GM18502 (cell line): ENCODE measurements around the gene YARS1.

ENCODE experiments used
- ATAC-seq: cut with Tn5 transposase; IDR thresholded peaks from one replicate; pipeline ENCODE4 v1.9.1; 2021; ENCODE audit warnings: mild to moderate bottlenecking; ENCODE audit not compliant: unreplicated experiment, poor library complexity

The YARS1 gene

DNA sequence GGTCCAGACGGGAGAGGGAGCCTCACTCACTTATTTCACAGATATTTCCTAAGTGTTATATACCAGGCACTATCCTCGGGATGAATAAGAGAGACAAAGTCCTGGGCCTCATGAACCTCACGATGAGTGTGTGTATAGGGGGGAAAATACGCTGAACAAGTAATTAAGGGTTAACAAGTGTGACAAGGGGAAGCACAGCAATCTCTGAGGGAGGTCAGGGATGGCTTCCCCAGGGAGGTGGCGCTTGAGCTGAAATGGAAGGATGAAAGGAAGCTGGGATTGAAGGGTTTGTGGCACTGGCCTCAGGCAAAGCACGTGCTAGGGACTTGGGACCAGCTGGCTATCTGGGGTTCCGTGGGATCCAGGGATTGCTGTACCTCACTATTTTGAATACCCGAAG is 68.2 kb downstream of the YARS1 start:
- ATAC-seq, result no peak

DNA sequence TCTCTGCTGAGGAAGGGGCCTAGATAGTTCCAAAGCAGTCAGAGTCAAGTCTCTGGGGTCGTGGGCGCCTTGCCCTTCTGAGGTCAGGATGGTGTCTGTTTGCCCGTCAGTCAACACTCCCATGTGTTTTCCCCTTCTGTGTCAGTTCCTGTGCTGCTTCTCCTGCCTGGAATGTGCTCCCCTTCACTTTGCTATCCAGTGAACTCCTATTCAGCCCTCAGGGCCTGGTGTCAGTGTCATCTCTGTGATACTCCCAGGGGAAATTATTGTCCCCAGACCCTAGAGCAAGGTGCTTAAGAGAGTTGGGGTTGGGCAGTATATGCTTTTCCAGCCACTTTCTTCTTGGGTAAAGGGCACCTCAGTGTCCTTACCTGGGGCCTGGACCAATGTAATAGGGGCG is 68.8 kb downstream of the YARS1 start:
- ATAC-seq, result no peak

DNA sequence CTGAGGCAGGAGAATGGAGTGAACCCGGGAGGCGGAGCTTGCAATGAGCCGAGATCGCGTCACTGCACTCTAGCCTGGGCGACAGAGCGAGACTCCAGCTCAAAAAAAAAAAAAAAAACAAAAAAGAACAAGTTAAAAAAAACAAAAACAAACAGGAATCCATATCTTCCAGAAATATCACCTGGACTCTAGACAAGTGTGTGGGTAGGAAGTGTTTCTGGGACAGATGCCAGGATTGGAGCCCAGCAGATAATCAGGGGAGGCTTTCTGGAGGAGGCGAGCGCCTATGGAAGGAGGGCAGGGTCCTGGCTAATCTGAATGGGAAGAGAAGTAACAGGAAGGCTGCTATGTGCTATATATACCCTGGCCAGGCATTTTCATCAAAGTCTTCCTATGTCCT is 71.0 kb downstream of the YARS1 start:
- ATAC-seq, result no peak

DNA sequence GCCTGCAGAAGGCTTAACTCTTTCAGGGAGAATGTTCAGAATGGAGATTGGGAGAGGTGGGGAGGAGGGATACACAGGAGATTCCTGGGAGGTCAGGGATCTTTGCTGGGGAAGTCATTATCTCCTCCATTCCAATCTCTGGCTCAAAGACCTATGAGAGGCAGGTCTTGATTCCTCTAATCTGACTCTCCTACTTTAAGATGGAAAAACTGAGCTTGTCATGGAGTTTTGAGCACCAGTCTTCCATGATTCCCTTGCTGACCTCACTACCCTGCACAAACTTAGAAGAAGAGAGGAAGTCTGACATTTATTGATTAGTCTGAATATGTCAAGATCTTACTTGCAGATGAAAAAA is 73.1 kb downstream of the YARS1 start:
- no peak for ATAC-seq

DNA sequence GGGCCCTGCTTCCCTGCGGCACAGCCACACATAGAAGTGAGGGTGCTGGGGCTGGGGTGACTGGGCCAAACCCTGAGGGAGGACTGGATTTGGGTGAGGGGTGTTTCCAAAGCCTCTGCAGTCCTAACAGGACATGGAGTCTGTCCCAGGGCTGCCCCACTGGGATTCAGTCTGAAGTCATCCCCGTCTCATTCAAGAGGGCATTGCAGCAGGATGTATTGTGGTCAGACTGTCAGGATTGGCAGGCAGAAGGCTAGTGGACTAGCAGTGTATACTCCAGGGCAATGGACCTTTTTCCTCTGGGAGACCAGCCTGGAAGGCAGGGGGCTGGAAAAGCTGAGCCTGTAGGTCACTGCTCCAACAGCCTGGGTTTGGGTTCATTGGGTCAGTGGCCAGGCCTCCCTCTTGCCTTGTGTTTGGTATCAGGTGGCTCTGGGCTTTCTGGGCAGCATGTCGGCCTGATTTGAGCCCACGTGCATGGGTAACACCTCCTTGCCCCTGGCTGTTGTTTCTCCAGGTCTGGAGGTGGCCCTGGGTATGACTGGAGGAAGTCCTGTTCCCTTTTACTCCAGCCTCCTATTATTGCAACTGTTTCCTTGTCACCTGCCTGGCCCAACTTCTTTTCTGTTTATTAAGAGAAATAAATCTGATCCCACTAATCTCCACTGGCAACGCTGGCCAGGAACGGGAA is 73.6 kb downstream of the YARS1 start:
- ATAC-seq, result no peak

DNA sequence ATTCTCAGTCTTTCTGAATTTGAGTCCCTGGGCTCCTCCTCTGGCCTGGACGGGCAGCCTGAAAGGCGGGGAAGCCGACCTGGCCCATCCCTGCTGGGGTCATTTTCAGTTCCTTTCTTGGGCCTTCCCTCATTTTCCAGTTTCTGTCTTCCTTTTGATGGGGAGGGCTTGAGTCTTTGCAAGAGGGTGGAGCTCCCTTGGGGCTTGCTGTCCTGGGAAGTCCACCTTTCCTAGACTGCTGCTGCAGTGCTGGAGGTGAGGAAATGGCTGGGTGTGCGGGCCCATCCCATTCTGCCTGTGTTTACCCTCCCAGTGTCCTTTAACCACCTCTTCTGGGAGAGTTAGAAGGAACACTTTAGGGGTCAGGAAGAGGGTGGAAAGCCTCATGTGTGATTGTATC is 74.2 kb downstream of the YARS1 start:
- ATAC-seq, result no peak

DNA sequence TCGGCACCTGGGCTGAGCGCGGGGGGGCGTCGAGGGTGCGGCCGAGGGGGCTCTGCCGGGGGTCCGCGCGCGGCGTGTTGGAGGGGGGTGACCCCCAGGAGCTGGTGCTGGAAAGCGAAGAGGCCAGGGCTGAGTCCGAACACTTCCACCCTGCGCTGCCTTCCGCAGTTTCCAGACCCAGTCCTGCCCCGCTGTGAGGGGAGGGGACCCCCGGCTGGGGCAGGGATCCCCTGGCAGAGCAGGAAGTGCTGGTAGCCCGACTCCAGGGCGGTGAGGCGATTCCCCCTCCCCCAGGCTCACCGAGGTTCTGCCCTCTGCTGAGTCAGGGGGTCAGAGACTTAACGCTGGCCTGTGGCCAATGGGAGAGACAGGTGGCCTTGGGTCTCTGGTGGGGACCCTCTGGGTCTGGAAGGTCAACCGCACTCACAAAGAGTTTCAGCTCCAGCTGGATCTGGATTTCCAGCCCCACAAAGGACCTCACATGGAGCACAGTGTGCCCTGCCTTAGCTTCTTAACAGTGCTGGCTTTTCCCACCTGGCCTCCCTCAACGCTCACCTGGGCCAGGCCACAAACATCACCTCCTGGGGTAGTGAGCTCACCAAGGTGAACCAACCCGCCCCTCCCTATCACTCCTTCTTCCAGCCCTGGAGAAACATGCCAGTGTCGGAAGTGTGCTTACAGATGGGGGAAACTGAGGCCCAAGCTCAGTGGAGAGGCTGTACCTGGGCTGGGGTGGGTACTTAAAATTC is 74.8 kb downstream of the YARS1 start:
- no peak for ATAC-seq

DNA sequence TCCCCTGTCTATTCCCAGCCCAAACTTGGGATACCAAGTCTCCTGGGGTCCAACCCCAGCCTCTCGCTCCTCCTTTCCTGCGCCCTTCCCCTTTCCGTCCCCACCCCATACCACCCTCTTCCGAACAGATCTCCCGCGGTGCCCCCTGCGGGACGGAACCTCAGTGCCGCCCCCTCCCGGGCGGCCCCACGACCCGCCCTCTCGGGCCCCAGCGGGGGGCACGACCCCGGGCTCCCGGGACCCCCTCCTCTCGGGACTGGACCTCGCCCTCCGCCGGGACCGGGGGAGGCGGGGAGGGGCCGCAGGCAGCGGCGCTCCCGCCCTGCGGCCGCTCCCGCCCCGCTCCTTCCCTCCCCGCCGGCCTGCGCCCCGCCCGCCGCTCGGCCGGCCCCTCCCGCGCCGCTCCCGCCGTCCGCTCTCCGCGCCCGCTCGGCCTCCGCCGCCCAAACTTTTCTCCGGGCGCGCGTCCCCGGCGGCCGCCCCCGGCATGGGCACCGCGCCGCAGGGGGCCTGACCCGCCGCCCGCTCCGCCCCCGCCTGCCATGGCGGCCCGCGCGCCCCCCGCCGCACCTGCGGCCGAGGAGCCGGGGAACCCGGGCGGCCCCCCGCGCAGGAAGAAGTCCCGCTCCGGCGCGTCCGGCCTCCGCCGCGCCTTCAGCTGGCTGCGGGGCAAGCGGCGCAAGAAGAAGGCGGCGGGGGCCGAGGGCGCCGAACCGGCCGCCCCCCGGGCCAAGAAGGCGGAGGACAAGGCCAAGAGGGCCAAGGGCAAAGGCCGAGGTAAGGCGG is 75.6 kb downstream of the YARS1 start:
- no peak for ATAC-seq

DNA sequence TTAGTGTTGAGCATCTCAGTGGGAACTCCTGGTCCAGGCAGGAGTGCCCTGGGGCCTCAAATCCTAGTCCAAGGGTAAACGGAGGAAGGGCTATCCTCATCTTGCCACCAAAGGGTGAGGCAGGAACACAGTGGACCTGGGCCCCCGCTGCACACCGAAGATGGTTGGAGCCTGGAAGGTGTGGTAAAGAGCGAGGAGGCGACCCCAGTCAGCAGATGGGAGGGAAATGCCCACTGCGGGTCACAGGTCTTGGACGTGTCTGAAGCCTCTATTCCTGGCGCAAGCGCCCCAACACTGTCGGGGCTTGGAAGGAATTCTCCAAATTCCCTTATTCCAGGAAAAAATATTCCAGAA is 76.1 kb downstream of the YARS1 start:
- ATAC-seq, result no peak

DNA sequence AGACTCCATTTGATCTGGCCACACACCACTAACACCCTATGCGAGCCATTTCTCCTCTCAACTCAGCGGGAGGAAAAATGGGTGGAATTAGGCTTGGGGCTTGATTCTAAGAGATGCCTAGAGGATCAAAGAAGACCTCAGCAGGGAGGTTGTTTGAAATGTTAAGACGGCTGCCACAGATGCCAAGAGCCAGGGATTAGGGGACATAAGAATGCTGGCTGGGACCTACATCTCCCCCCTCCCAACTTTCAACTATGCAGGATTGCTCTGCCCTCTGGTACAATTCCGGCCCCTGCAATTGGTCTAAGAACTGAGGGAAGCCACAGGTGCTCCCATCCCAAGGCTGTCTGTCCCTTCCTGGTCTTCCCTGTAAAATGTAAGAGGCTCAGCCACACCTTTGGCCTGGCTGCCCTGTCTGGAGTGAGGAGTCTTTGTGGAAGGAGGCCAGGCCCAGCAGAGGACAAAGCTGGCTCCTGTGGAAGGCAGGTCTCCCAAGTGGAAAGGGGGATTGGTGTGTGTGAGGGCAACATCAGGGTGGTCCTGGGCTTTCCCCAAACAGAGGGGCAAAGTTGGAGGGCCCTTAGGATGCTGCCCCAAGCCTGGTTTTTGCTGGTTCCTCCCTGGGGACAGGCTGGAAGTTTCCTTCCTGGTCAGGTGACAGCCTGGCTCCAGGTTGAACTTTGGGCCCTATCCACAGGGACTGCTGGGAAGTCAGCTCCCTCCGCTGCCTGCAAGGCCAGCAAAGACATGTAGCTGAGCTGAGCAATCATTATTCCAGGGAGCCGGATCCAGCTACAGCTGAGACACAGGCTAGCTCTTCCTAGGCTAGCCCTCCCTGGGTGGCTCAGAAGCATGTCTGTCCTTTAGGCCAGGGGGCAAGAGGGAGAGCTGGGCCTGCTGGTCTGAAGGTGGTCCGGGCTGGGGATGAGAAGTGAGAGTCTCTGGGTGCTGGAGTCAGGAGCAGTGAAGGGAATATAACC is 80.1 kb downstream of the YARS1 start:
- no peak for ATAC-seq

DNA sequence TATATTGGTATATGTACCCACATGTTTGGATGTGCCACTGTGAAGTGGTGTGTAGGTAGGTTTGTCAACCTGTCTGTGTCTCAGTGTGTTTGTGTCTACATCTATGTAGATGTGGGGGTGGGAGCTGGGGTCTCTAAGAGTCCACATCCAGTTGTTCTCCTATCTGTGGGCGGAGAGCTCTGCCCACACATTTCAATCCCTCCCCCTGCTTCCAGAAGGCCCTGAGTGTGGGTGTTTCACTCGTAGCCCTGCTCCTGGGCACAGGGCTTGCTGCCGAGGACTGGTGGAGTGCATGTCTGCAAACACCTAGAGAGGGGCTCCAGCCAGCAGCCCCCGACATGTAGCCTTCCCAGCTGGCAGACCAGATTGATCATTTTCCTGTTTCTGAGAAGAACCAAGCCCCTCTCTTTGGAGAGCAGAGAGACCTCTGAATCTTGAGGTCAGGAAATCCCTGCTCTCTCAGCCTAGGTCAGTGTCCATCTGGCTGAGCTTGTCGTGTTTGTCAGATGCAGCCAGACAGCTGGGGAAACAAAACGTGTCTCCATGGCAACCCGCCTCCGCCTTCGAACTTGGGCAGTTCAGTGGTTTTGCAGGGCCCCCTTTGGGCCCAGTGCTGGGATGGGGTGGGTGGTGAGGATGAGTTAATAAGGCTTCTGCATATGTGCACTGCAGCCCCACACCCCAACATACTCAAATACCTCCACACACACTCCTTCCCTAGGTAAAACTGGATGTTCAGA is 83.4 kb downstream of the YARS1 start:
- ATAC-seq, result no peak

DNA sequence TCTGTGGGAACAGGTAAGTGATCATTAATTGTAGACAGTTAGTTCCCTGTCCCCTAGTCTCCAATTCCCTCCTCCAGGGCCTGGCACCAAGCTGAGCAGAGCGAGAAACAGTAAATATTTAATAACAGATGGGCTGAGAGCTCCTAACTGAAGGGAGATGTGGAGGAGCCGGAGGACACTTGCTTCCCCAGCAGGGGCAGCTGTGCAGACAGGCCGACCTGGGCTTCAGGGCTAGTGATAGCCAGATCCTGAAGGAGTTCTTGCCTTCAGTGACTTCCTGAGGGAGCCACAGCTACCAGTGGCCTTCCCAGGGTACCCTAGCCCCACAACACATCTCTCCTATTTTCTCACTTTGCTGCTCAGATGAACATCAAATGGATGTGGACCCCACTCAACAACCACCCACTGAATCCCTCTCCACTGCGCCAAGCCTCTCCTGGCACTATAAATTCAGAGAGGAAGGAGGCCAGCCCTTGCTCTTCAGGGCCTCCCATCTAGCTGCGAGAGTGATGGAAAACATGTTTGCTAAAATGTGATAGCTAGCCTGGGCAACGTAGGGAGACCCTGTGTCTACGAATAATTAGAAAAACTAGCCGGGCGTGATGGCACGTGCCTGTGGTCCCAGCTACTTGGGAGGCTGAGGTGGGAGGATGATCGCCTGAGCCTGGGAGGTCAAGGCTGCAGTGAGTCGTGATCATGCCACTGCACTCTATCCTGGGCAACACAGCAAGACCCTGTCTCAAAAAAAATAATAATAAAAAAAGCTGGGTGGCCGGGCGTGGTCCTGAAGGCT is 87.7 kb downstream of the YARS1 start:
- ATAC-seq, result no peak

DNA sequence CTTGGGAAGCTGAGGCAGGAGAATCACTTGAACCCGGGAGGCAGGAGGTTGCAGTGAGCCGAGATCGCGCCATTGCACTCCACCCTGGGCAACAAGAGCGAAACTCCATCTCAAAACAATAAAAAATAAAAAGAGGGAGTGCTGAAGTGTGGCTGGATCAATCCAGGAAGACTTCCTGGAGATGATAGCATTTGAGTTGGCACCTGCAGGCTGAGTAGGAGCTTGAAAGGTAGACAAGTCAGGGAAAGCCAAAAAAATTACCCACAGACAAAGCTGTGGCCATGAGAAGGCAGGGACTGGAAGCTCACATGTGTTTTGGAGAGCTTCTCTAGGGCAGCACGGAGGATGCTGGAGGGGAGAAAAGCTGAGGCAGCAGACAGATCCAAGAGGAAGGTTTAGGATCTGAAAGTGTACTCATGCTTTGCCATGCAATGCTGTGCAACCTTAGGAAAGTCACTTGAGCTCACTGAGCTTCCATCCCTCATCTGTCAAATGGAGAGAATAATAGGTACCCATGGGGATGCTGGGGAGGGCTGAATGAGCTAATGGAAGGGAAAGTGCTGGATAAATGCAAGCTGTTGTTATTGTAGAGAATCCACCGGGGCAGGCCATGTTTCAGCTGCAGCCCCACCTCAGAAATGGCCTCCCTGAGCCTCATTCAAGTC is 88.6 kb downstream of the YARS1 start:
- no peak for ATAC-seq

DNA sequence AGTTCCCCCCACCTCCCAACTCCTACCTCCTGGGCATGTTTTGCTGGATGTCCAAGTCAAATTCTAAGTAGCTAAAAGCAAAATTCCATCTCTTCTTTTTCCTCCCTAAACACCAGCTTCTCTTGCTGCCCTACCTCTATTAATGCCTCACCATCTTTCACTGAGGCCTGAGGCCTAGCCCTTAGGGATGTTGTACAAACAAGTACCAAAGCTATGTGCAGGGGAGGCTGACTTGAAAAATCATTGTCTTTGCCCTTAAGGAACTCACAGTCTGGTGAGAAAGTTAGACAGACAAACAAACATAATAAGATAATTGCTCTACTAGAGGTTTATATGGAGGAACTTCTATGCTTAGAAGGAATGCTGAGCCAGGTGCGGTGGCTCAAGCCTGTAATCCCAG is 89.3 kb downstream of the YARS1 start:
- ATAC-seq, result no peak

DNA sequence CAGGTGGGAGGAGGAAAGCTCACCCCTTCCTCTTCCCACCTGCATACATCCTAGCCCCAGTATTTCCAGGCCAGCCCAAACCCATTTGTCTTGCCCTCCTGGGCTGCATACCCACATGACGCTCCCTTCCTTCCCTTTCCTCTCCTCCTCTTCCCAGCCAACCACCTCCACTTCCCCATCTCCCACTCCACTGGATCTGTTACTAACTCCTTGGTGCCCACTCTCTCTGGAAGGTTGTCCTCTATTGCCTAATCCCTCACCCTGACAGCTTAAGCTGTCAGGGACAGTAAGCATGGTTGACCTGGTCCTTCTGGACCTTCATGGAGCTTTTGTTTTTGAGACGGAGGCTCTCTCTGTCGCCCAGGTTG is 91.6 kb downstream of the YARS1 start:
- ATAC-seq, result no peak
